Measurements from ENCODE around the gene KRTAP10-4. TPM values are rescaled to one million over a fixed set of nuclear protein-coding genes. Genes with fewer than 3 reads are reported as not detected.
"Not testable (repeated sequence)": the region's sequence is repeated elsewhere in the genome, so short reads cannot be mapped to it uniquely, and the experiment has no call there.

KRTAP10-4 gene, protein sequence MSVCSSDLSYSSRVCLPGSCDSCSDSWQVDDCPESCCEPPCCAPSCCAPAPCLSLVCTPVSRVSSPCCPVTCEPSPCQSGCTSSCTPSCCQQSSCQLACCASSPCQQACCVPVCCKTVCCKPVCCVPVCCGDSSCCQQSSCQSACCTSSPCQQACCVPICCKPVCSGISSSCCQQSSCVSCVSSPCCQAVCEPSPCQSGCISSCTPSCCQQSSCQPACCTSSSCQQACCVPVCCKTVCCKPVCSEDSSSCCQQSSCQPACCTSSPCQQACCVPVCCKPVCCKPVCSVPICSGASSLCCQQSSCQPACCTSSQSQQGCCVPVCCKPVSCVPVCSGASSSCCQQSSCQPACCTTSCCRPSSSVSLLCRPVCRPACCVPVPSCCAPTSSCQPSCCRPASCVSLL
- total RNA-seq: not detected in 2 replicates

DNA sequence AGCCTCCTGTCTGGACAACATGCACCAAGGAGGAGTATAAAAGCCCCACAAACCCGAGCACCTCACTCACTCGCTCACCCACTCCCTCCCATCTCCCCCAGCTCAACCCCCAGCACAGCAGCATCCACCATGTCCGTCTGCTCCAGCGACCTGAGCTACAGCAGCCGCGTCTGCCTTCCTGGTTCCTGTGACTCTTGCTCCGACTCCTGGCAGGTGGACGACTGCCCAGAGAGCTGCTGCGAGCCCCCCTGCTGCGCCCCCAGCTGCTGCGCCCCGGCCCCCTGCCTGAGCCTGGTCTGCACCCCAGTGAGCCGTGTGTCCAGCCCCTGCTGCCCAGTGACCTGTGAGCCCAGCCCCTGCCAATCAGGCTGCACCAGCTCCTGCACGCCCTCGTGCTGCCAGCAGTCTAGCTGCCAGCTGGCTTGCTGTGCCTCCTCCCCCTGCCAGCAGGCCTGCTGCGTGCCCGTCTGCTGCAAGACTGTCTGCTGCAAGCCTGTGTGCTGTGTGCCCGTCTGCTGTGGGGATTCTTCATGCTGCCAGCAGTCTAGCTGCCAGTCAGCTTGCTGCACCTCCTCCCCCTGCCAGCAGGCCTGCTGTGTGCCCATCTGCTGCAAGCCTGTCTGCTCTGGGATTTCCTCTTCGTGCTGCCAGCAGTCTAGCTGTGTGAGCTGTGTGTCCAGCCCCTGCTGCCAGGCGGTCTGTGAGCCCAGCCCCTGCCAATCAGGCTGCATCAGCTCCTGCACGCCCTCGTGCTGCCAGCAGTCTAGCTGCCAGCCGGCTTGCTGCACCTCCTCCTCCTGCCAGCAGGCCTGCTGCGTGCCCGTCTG, at the start of gene KRTAP10-4:
KRTAP10-4 (plus strand) TSS at position 100 of the 827 bp plus-strand sequence; CDS start at position 130, 30 bp downstream.
- DNase-seq (ENCODE audit: low read depth): not testable (repeated sequence)

DNA sequence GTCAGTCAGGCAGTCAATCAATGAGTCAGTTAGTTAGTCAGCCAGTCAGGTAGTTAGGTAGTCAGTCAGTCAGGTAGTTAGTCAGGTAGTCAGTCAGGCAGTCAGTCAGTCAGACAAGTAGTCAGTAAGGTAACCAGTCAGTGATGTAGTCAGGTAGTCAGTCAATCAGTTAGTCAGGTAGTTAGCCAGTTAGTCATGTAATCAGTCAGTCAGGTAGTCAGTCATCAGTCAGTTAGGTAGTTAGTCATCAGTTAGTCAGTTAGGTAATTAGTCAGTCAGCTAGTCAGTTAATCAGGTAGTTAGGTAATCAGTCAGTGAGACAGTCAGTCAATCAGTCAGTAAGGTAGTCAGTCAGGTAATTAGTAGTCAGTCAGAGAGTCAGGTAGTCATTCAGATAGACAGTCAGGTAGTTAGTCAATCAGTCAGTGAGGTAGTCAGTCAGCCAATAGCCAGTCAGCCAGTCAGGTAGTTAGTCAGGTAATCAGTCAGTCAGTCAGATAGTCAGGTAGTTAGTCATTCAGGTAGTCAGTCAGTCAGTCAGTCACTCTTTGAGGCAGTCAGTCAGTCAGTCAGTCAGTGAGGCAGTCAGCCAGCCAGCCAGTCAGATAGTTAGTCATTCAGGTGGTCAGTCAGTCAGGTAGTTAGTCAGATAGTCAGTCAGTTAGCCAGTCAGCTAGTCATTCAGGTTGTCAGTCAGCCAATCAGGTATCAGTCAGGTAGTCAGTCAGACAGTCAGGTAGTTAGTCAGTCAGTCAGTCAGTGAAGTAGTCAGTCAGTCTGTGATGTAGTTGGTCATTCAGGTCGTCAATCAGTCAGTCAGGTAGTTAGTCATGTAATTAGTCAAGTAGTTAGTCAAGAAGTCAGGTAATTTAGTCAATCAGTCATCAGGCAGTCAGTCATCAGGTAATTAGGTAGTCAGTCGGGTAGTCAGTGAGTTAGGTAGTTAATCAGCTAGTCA, 48.8 kb upstream of the KRTAP10-4 start:
- DNase-seq (ENCODE audit: low read depth): no peak

DNA sequence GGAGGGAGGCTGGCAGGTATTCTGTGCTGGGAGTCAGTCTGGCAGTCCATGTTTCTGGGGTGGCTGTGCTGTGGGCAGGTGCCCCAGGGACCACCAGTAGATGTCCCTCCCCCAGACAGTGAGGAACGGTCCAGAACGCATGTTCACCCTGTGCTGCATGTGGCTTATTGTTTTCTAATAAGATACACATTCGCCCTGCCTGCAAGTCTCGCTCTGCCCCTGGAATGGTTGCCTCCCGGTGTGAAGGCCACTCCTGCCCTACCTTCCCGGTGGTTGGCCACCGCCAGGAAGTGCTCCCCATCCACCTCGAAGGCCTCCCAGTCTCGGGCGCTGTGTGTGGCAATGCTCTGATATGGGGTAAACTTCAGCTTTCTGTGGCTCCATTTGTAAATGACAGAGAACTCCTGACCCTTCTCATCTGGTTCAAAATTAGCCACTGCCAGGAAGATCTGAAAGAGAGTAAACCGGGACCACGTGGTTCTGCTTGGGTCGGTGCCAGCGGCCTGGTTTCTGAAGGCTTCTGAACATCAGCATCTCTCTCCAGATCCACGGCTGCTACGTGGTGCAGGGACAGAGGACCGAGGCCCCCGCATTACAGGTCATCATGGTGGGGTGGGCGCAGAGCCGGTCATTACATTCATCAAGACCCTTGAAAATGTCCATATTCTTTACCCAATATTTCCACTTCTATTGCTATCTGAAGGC, 48.0 kb upstream of the KRTAP10-4 start:
- DNase-seq (ENCODE audit: low read depth): no peak

DNA sequence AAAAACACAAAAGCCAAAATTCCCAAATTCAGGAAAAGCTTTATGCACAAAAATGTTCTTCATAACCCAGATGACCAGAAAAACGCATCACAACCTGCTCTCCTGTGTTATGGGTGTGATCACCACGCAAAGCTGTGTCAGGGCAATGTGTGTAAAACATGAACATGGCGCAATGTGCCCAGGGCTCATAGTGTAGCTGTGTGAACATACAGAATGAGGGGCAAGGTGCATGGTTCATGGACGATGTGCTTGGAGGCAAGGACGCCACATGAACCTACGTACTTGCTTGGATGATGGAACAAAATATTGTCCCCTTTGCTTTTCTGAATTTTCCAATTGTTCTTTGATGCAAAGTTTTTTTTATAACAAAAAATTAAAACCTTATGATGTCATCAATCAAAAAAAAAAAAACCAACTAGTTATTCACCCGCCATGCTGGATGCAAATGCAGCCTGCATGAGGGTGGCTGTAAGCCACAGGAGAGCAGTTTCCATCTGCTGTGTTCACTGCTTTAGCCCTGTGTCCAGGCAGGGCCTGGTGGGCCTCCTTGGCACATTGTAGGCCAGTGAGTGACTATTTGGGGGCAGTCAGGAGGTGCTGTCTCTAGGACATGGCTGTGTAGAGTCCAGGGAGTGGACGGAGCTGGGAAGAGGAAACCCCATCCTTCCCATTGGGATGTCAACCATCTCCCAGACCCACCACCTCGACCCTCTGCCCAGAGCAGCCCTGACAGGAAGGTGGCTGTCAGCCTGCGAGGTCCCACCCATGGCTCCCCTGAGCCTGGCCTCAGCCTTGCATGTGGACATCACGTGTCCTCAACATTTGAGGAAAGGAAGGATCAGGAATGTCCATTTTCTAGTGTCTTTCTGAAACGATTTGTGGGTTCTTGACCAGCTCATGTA, 47.2 kb upstream of the KRTAP10-4 start:
- DNase-seq (ENCODE audit: low read depth): no peak

DNA sequence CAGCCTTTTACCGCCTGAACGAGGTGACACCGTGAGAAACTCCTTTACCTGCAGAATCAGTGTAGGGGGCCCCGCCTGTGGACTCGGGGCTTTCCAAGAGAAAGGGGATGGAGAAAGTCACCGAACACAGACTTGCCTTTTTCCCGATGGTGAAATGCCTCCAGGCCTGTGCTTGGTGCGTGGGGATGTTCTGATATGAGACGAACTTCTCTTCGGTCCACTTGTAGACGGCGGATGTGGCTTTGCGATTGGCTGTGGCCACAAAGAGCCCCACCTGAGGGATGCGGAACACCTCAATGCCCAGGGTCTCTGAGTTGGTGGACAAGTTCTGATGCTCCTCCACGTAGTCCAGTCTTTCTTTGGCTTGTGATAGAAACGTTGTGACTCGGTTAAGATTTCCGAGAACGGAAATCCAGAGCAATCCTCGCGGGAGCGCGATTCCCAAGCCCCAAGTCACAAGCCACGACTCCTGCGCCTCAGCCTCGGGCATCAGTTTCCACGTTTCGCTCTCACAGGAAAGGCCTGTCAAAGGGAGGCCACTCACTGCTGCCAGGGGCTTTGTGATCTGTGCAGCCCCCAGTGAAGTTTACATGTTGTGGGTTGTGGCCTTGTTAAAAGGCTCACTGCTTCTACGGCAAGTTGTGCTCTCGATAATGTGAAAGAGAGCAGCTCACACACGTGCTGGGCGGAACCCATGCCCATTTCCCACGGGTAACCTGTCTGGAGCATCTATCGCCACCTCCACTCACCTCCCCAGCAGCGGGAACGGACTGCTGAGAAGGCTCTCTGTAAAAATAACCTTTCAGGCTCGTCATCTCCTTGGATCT, 46.2 kb upstream of the KRTAP10-4 start:
- no peak for DNase-seq (ENCODE audit: low read depth)

DNA sequence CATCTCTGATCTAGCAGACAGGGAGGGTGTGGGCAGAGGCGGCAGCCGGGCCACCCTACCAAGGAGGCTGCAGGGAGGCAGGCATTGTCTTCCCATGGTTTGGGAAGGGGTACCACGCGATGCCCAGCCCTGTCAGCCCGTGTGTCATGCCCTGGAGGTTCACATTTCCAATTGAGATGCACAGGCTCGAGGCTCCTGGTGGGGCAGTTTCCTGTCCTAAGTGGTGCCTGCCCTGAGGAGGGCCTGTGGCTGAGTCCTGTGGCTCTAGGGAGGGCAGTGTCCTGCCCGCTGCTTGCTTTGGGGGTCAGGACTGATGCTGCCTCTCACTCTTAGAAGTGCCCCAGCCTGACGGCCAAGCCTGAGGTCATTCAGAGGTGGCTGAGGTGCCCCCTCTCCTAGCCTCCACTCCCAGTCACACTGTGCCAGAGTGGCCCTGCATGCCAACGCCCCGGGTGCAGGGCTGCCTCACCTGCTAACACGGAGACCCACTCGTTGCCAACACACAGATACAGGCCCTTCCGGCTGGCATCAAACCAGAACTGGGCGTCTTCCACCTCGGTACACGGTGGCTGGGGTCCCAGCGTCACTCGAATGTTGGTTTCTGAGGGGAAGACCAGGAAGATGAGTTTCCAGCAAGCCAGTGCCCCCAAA, 45.4 kb upstream of the KRTAP10-4 start:
- DNase-seq (ENCODE audit: low read depth): no peak

DNA sequence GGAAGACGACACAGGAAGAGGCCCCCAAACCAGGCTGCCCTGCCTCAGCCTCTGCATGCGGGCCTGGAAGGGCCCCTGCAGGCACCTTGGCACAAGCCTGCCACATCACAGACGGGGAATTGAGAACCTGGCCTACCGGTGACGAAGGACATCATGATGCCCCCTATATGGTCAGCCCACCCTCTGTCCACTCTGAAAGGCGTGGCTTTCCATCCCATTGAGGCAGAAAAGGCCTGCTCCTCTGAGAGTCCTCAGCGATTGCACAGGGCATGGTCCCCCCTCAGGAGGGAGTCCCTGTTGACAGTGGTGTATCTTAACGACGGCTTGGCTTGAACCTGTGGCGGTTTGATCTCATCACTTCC, 44.9 kb upstream of the KRTAP10-4 start:
- DNase-seq (ENCODE audit: low read depth): no peak

DNA sequence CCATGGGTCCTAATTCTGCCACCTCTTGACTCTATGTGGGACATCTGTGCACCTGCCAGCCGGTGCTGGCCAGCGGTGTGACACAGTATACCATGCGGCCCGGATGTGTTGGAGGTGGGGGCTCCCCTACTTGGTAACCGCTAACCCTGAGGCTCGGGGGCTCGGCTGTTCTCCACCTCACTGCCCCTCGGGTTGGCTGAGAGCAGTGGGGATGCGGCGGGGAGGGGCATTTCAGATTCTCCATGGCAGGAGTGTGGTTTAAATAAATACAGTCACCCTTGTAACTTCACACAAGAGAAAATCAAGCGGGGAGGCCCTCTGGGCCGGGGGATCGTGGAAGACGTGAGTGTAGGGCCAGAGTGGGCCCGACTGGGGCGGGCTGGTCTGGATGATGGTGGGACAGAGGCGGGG, 44.5 kb upstream of the KRTAP10-4 start:
- no peak for DNase-seq (ENCODE audit: low read depth)

DNA sequence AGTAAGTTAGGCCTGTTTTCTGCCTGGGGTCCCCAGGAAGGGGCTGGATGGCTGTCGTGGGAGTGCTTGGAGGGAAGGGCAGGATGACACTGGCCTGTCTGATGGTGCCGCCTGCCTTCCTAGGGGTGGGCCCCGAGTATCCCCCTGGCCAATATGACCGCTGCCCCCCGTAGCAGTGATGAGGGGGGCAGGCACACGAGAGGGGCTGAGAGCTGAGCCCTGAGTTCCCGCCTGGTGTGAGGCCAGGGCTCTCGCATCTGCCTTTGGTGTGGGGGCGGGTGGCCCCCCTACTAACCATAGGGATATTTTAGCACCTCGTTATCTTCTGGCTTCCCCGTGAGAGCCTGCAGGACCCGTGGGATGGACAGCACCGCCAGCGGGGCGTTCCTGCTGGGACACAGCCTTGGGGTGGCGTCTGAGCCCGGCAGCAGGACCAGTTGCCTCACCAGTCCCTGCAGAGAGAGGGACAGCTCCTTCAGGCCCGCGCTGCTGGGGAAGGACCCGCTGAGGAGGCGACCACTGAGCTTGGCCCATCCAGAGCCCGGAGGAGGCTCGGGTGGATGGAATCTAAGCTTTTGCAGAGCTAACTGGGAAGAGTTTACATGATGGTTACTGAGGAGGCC, 43.9 kb upstream of the KRTAP10-4 start:
- DNase-seq (ENCODE audit: low read depth): no peak

DNA sequence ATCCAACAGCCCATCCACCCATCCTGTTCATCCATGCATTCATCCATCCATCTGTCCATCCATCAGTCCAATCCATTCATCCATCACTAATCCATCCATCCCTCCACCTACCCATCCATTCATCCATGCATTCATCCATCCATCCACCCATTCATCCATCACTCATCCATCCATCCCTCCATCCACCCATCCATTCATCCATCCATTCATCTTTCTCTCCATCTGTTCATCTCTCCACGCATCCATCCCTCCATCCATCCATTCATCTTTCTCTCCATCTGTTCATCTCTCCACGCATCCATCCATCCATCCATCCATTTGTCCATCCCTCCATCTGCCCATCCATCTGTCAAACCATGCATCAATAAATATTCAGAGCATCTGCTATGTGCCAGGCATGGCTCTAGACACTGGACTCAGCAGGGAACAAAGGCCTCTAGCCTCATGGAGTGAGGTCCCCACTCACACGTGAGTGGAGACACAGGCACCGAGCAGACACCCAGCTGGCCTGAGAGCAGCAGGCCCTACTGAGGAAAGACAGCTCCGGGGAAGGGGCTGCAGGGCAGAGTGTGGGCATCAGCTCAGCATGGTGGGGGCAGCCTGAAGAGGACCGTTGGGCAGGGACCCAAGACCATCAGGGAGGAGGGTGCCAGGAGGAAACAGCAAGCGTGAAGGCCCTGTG, 43.2 kb upstream of the KRTAP10-4 start:
- no peak for DNase-seq (ENCODE audit: low read depth)

DNA sequence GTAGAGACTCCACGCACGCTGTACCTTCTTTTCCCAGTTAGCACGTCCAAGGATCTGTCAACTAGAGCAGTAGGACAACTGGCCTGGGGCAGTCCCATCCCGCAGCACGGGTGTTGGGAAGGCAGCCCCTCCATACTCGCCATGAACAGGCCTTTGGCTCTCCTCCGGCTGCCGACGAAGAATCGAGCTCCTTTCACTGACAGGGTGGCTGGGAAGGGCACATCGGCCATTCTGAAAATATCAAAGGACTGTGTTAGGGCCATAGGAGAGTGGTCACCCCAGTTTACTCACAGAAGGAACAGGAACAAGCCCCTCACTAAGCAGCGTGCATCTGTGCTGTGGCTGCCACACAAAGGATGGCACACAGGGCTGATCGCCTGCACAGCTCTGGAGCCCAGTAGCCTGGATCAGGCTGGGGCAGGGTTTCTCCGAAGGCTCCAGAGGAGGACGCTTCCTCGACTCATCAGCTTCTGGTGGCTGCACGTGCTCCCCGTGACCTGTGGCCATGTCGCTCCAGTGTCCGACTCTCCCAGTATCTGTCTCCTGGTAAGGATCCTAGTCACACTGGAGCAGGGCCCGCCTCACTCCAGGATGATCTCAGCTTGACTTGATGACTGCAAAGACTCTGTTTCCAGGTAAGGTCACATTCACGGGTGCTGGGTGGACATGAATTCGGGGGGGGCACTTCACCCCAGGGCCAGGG, 42.5 kb upstream of the KRTAP10-4 start:
- no peak for DNase-seq (ENCODE audit: low read depth)

DNA sequence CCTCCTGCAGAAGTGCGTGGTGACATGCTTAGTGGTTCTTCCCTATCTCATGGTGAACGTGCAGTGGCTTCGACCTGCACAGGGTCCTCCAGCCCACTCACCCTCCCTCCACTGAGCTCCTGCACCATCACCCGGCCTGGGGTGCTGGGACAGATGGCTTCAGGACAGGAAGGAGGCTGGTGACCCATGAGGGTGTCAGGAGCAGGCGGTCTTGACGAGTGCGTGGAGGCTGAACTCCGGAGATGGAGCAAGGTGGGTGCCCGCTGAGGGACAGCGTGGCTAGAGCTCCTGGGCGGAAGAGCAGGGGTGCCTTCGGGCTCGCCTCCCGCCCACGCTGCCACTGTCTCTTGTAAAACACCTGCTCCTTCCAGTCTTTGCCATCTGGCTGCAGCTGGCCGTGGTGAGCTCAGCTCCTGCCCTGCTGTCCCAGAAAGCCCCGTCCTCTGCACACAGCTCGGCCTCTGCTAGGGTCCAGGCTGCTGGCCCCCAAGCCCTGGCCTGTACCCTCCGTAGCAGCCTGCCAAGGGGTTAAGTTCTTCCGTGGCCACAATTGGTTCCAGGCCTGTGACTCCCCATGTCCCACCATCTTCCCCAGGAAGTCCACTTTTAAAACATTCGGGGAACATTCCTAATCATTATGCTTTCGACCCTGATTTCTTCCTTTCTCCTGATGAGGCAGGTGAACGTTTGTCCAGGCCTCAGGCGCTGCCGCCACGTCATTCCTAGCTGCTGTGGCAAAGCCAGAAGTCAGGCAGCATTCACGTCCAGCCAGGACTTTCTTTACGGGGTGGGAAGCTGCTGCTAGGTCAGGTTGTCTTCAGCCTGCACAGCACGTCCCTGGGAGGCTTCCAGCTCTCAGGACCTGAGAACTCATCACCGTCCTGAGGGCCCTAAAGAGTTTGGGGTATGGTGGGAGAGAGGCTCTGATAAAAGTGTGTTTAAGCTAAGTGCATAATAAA, 41.6 kb upstream of the KRTAP10-4 start:
- DNase-seq (ENCODE audit: low read depth): no peak

DNA sequence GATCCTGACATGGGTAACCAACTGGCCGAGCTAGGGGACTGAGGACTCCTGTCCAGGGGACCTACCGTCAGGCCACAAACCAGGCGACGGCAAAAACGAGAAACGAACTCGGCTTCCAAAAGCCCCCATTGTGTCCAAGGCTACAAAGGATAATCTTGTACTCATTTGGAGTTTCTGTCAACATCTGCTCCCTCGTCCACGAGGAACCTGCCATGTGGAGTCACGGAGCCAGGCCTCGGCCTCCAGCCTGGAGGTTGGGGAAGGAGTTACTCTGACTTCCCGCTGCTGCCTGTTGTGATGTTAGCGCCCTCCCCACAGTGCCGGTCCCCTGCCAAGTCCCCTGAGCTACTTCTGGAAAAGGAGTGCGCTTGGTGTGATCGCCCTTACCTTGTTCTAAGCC, 40.8 kb upstream of the KRTAP10-4 start:
- no peak for DNase-seq (ENCODE audit: low read depth)

DNA sequence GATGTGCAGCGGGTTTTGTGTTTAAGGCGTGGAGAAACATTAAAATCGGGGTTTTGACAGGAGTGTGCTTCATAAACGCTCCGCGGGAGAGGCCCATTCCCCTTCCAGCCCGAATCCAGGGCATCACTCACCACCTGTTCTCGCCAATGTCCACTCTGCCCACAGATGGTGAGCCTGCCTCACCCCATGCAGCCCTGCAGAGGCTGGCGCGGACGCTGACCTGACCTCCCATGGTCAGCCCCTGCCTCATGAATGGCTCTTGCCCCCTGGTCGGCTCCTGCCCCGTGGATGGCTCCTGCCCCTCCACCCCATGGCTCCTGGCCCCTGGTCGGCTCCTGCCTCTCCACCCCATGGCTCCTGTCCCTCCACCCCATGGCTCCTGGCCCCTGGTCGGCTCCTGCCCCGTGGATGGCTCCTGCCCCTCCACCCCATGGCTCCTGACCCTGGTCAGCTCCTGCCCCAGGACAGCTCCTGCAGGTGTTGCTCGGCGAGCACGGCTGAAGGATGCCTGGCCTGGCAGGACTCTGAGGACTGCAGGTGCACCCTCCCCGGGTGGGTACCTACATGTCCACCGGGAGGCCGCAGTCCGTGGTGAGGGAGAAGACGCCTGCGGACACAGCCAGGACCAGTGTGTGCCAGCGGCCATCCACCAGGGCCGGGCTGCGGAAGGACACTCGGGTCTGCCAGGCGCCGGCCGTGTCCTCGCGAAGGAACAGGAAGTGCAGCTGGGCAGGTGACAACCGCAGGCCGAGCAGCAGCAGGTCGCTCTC, 40.2 kb upstream of the KRTAP10-4 start:
- no peak for DNase-seq (ENCODE audit: low read depth)
